ENCODE results near the gene MOCS3. TPM values are rescaled to one million over a fixed set of nuclear protein-coding genes. Genes with fewer than 3 reads are reported as not detected.
A peak's percentile ranks its signal among the peaks of the same experiment; 100 is the strongest.

MOCS3 gene
- total RNA-seq, 1 experiment from 2014 or later = 6.0 TPM

- no peak for TF ChIP-seq ERG (CRISPR knock-in tag; IDR thresholded peaks at IDR 0.05)
- TF ChIP-seq NFE2L1 (CRISPR knock-in tag; IDR thresholded peaks at IDR 0.05) = no peak
- TF ChIP-seq ZNF317 (CRISPR knock-in tag; IDR thresholded peaks at IDR 0.05; ENCODE audit: borderline replicate concordance, low read depth) = no peak
- TF ChIP-seq ZBTB43 (CRISPR knock-in tag; IDR thresholded peaks at IDR 0.05) = no peak
- TF ChIP-seq GTF2I (CRISPR knock-in tag; conservative IDR thresholded peaks at IDR 0.05) = no peak
- TF ChIP-seq ZNF281 (CRISPR knock-in tag; IDR thresholded peaks at IDR 0.05) = no peak
- no peak for TF ChIP-seq E2F5 (CRISPR knock-in tag; IDR thresholded peaks at IDR 0.05)
These were observed 23.7 kb downstream of the MOCS3 start (continued) for GRCh38 chr20:50982363-50982762.

GRCh38 chr20:50983321-50983720 lies 24.7 kb downstream of the MOCS3 start:
- H3K9me3 Mint-ChIP-seq = no peaks in the 10 kb centered on the region
- H3K4me1 Mint-ChIP-seq = peaks cover 11% of the 10 kb centered on the region
- H3K27me3 Mint-ChIP-seq (ENCODE audit: low read depth) = peaks cover 3% of the 10 kb centered on the region; the same call in 1 of the 2 replicates
- H3K4me3 Mint-ChIP-seq = no peak overlapping the region
- POLR2A ChIA-PET = no interaction called here
- CTCF ChIA-PET = interaction anchor here (0.6 to 5.5 kb wide), 4 partner anchors 8 to 580 kb away, joined by 3 to 67 read pairs (median 6); no protein-coding TSS in a partner anchor
- no peaks in the 10 kb centered on the region for H3K36me3 Mint-ChIP-seq
- ATAC-seq (no peak), DNase-seq (ENCODE audit: low spot score) (no peak)
- no peak for TF ChIP-seq NFYB (CRISPR knock-in tag; conservative IDR thresholded peaks at IDR 0.05; ENCODE audit: low read depth)
- no peak overlapping the region for H3K27ac Mint-ChIP-seq

GRCh38 chr20:50987493-50988210 lies 29.0 kb downstream of the MOCS3 start:
- no peaks in the 10 kb centered on the region for H3K9me3 Mint-ChIP-seq
- POLR2A ChIA-PET = interaction anchor here (0.7 to 1.5 kb wide), 5 partner anchors 255 to 607 kb away, joined by 3 to 8 read pairs (median 3); no protein-coding TSS in a partner anchor
- H3K27ac Mint-ChIP-seq = 0 out of 2 replicates have a peak overlapping the region, but pooled peaks have one; percentile 26

More at GRCh38 chr20:50987493-50988210, 29.0 kb downstream of the MOCS3 start:
- Mint-ChIP-seq H3K27me3 (ENCODE audit: low read depth) (no peaks in the 10 kb centered on the region; the same call in 1 of the 2 replicates), H3K4me3 (no peak overlapping the region; the same call in 1 of the 2 replicates), H3K4me1 (peaks cover 38% of the 10 kb centered on the region), H3K36me3 (no peaks in the 10 kb centered on the region)
- peak; percentile 70 for ATAC-seq
- CTCF ChIA-PET = interaction anchor here (0.5 to 8.5 kb wide), 109 partner anchors 9 to 713 kb away, joined by 3 to 246 read pairs (median 5); partner anchors contain the start of genes BCAS4, KCNG1, MOCS3 and NFATC2
- DNase-seq (ENCODE audit: low spot score) = peak; percentile 69
- TF ChIP-seq CTCF (IDR thresholded peaks at IDR 0.05) = peak; percentile 83
- TF ChIP-seq FOXJ3 (CRISPR knock-in tag; IDR thresholded peaks at IDR 0.05; ENCODE audit: borderline replicate concordance) = no peak

All from WTC11 (cell line).